Measurements from ENCODE around the gene RASGRF2.

Gene RASGRF2

DNA sequence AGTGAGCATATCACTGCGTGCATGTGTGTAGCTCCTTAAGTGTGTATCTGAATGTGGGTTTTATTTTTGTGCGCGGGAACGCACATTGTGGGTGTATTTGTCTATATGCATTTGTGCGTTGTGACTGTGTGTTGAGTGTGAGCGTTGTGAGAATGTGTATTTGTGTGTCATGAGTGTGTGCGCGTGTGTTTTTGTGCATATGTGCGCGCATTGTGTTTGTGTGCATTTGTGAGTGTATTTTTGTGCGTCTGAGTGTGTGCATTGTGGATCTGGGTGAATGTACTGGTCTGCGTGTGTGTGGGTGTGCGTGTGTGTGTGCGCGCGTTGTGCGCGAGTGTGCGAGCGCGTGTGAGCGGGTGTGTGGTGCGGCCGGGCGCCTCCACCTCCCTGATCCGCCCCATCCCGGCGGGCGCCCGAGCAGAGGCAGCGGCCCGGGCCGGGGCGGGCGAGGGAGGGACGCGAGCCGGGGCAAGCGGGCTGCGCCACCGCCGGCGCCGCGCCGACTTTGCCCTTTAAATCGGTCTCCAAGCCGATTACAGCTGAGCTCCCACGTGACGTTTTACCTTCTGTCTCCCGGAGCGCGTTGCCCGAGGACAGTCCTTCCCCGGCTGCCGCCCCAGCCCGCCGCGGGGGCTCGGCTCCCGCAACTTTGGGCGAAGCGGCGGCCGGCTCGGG lies at the start of gene RASGRF2:
Gene RASGRF2, plus strand, starts transcription at position 596 of the 675 bp plus-strand sequence. CDS start 376 bp downstream, outside the sequence.
- DNase-seq (ENCODE audit: insufficient read length, low spot score), result no peak
- no peak for FAIRE-seq

GRCh38 chr5:80912479-80912878 lies 47.7 kb upstream of the RASGRF2 start:
- DNase-seq (ENCODE audit: insufficient read length, low spot score) (no peak), FAIRE-seq (no peak)

DNA sequence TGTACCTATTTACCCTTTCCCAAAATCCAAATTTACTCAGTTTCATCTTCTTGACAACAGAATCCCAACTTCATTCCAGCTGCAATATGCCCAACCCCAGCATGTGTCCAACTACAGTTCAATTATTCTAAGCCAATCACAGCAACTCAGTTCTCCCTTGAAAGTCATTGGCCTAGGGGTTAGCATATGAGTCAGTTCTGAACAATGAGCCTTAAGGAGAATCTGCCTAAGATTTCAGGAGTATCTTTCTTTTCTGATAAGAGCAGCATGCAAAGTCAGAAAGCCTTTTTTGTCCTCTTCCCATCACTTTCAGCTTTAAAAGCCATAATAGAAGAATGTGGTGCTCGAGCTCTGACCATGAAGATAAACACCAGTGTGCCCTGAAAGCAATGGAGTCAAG lies 44.4 kb upstream of the RASGRF2 start:
- FAIRE-seq (no peak), DNase-seq (ENCODE audit: insufficient read length, low spot score) (no peak)

- DNase-seq (ENCODE audit: insufficient read length, low spot score), result no peak
- no peak for FAIRE-seq
Observed at GRCh38 chr5:80916676-80917075, 43.5 kb upstream of the RASGRF2 start.

GRCh38 chr5:80917631-80918030 lies 42.5 kb upstream of the RASGRF2 start:
- no peak for DNase-seq (ENCODE audit: insufficient read length, low spot score)

DNA sequence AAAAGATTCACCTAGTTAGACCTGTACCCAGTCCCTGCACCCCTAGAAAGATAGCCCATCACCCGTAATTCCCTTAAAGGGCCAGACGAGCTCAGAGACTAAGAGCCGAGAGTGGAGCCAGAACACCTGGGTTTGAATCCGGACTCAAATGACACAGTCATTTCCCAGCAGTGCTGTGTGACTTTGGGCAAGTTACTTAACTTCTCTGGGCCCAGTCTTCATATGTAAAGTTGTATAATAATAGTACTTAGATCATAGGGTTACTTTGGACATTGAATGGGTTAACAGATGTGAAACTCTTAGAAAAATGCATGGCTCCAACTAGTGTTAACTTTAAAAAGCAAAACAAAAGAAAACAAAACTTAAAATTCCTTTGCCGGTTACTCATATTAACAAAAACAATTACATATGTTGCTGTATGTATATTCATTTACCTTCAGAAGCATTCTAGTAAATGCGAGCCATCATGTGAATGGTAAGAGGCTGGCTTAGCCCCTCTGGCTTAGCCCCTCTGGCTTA lies 40.4 kb upstream of the RASGRF2 start:
- DNase-seq (ENCODE audit: insufficient read length, low spot score) (no peak), FAIRE-seq (no peak)

More at GRCh38 chr5:80917631-80918030, 42.5 kb upstream of the RASGRF2 start:
- FAIRE-seq, result no peak

- no peak for FAIRE-seq
- DNase-seq (ENCODE audit: insufficient read length, low spot score), result no peak
Observed at GRCh38 chr5:80920333-80920732, 39.8 kb upstream of the RASGRF2 start.

GRCh38 chr5:80921026-80921425 lies 39.1 kb upstream of the RASGRF2 start:
- FAIRE-seq (no peak), DNase-seq (ENCODE audit: insufficient read length, low spot score) (no peak)

DNA sequence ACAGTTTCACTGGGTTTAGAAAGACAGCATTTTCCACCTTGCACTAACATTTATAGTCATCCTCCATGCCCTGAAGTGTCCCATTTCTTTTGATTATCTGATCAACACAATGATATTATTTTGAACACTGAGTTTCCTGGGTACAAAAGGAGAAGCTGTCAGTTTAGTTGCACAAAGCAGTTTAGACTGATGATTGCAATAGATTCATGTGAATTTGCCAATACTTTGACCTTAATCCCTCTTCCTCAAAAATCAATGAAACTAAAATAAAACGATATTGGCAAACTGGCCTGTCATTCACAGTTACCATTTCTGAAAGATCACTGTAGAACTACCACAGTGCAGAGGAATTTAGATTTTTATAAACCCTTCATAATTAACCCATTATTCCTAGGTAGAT lies 34.2 kb upstream of the RASGRF2 start:
- DNase-seq (ENCODE audit: insufficient read length, low spot score) (no peak), FAIRE-seq (no peak)

GRCh38 chr5:80926536-80926935 lies 33.6 kb upstream of the RASGRF2 start:
- FAIRE-seq, result no peak
- DNase-seq (ENCODE audit: insufficient read length, low spot score), result no peak

DNA sequence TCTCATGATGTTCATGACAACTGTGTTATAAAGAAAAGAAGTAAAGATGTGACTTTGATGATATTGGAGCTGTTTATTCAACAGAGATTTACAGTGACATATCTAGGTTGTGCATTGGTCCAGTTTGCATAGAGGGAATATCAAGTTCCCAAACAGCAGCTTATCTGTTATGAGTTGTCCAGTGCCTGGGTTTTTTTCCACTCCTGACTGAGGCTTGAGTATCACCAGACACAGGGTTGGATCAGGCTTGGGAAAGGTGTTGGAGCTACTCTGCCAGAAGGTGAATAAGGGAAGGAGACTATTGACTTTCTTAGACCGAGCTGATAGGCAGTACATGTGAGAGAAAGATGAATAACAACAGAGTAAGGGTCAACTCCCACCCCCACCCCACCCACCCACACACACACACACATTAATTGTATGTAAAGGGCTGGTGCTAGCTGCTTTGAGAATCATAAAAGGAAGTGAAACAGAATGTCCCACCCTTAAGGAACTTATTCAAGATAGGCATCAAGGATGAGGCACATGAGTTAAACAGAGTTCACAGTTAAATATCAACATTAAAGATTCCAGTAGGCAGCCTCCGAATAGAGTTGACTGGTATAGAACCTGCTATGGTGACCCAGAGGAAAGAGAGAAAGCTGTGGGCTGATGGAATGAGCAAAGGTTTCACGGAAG lies 33.0 kb upstream of the RASGRF2 start:
- DNase-seq (ENCODE audit: insufficient read length, low spot score), result no peak
- FAIRE-seq, result no peak

- DNase-seq (ENCODE audit: insufficient read length, low spot score) (no peak), FAIRE-seq (no peak)
Observed at GRCh38 chr5:80928073-80928472, 32.1 kb upstream of the RASGRF2 start.

GRCh38 chr5:80930940-80931339 lies 29.2 kb upstream of the RASGRF2 start:
- FAIRE-seq (no peak), DNase-seq (ENCODE audit: insufficient read length, low spot score) (no peak)

DNA sequence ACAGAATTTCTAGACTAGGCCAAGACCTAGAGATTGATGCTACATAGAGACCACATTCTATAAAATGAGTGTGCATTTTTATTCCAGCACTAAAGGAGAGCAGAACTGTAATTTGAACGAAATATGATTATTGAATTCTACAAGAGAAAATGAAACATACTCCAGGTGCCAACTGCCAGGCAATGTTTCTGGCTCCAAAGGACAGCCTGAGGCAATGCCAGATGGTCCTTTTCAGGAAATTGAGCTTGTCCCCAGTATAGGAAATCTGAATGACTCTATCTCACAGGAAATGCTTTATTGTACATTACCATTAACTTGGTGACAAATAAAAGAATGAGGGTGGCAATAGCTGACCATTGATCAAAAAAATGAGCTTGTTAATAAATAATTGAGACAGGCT lies 28.8 kb upstream of the RASGRF2 start:
- DNase-seq (ENCODE audit: insufficient read length, low spot score), result no peak
- FAIRE-seq, result no peak

DNA sequence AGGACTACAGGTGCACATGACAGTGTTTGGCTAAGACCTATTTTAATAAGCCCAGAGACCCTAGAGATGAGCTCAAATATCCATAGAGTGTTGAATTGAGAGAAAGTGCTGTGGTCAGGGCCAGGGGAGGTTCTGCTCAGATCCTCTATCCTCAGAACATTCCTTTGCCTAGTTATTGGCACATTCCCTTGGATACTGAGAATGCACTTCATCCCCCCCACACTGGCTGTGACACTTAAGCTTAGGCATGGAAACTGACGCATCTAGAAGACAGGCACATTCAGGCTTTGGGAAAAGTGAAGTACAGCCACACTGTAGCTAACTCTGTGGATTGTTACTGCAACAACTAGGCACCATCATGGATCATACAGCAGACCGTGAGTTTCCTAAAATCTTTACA lies 27.1 kb upstream of the RASGRF2 start:
- DNase-seq (ENCODE audit: insufficient read length, low spot score) (no peak), FAIRE-seq (no peak)

- FAIRE-seq (no peak), DNase-seq (ENCODE audit: insufficient read length, low spot score) (no peak)
Observed at GRCh38 chr5:80934751-80935150, 25.4 kb upstream of the RASGRF2 start.

GRCh38 chr5:80935811-80936385 lies 24.3 kb upstream of the RASGRF2 start:
- no peak for FAIRE-seq
- no peak for DNase-seq (ENCODE audit: insufficient read length, low spot score)

- no peak for DNase-seq (ENCODE audit: insufficient read length, low spot score)
- FAIRE-seq, result no peak
Observed at GRCh38 chr5:80936881-80937280, 23.3 kb upstream of the RASGRF2 start.

DNA sequence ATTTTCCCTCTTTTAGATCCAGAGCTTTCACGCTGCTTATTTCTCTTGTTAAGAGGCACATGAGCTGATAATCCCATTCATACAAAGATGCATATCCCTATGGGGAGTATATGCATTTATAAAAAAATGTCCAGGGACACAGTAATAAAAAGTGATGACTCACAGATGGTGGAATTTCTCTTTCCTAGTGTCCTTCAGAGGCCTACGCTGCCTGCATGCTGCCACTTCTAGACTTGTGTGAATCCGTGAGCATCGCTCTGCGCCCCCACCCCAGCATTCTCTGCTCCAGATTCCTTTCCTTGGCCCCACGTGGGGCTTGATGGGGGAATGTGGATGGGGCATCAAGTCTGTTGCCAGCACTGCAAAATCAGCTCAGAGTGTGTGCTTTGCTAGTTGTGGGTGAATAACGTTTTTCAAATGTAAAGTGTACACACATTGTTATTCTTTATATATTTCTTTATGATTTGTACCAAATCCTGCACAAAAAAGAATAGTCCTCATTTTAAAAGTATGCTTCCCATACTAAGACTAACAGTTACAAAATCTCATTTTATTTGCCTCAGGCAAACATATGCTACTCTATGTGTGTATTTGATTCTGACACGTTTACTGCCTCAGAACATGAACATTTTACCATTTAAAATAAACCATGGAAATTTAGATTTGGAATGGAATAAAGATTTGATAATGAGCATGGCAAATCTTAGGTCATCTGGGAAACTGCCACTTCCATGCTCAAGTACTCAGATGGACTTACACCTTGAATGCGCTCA lies 22.4 kb upstream of the RASGRF2 start:
- FAIRE-seq (no peak), DNase-seq (ENCODE audit: insufficient read length, low spot score) (no peak)

GRCh38 chr5:80941496-80941895 lies 18.7 kb upstream of the RASGRF2 start:
- no peak for DNase-seq (ENCODE audit: insufficient read length, low spot score)
- no peak for FAIRE-seq

GRCh38 chr5:80951366-80951765 lies 8.8 kb upstream of the RASGRF2 start:
- no peak for DNase-seq (ENCODE audit: insufficient read length, low spot score)
- FAIRE-seq, result no peak

All from GM19239 (cell line).